A549 (cell line): ENCODE data around the gene WNT11. TPM values are rescaled to one million over a fixed set of nuclear protein-coding genes. Genes with fewer than 3 reads are reported as not detected.

Experiments used
- ATAC-seq, 2 experiments: fragments of 200-7000 bp in 1 of 2; fragments of >200 bp in 1 of 2; cut with Nextera tagmentation in 1 of 2; cut with Tn5 transposase in 1 of 2; 3 replicates each; pipeline versions ENCODE4 v1.8.0 to v1.9.1; 2018 to 2020; ENCODE audit warnings: mild to moderate bottlenecking in 1 of 2, moderate library complexity in 1 of 2
- CTCF ChIA-PET: fragments of 300-600 bp; sonication (Branson Sonifier 250); formaldehyde crosslinking; extraction: SDS; loops from one replicate; lab custom pipeline; 2021; ENCODE audit warnings: antibody characterized with exemption, inconsistent platforms; lab: Yijun Ruan, JAX
- POLR2A ChIA-PET: fragments of 350-600 bp; formaldehyde crosslinking; extraction: SDS; loops from one replicate; lab custom pipeline; 2021; ENCODE audit warnings: antibody characterized with exemption, inconsistent platforms; lab: Yijun Ruan, JAX
- DNase-seq, 2 experiments: peaks; one replicate each; pipeline versions ENCODE4 v3.0.0 to v3.0.0-alpha.2; 2011 to 2016; ENCODE audit warnings: low read depth in 1 of 2, low spot score in 1 of 2
- FAIRE-seq: peaks from 2 replicates; lab custom pipeline; 2011; peaks lifted over from hg19 to GRCh38; lab: Jason Lieb, UNC
- H3K27ac ChIP-seq, 2 experiments: fragments of >200 bp; sonication (Bioruptor Twin); formaldehyde crosslinking; 3 replicates each; pipeline ENCODE4 v1.5.1; 2016 to 2017
- H3K4me1 ChIP-seq: fragments of >200 bp; sonication (Bioruptor Twin); formaldehyde crosslinking; 3 replicates; pipeline ENCODE4 v1.6.1; 2016
- H3K4me2 ChIP-seq: fragments of >200 bp; sonication (Bioruptor Twin); formaldehyde crosslinking; 3 replicates; pipeline ENCODE4 v1.6.1; 2016
- H3K4me3 ChIP-seq: fragments of >200 bp; sonication (Bioruptor Twin); formaldehyde crosslinking; 3 replicates; pipeline ENCODE4 v1.5.1; 2016
- H3K9me3 ChIP-seq: fragments of >200 bp; sonication (Bioruptor Twin); formaldehyde crosslinking; 3 replicates; pipeline ENCODE4 v1.6.1; 2016
- CBX8 ChIP-seq: fragments of 200-600 bp; sonication (generic); IDR thresholded peaks from 2 replicates; pipeline ENCODE4 v1.6.1; 2016
- CEBPB ChIP-seq, 2 experiments: fragments of >200 bp in 1 of 2; sonication (Bioruptor Twin) in 1 of 2; formaldehyde crosslinking in 1 of 2; IDR thresholded peaks; 2 replicates each; pipeline ENCODE4 v1.6.1; 2012 to 2016
- CHD2 ChIP-seq: fragments of 150-350 bp; IDR thresholded peaks from 2 replicates; pipeline ENCODE4 v1.6.1; 2014; ENCODE audit warnings: low read length; ENCODE audit not compliant: partially characterized antibody
- CHD4 ChIP-seq: fragments of 200-600 bp; sonication (generic); IDR thresholded peaks from 2 replicates; pipeline ENCODE4 v1.6.1; 2016; ENCODE audit warnings: antibody characterized with exemption, mild to moderate bottlenecking, borderline replicate concordance
- EHF ChIP-seq: fragments of 250-450 bp; sonication (Bioruptor Pico); IDR thresholded peaks from 2 replicates; pipeline ENCODE4 v1.5.0; 2020; ENCODE audit warnings: mild to moderate bottlenecking
- EP300 ChIP-seq, 2 experiments: fragments of >200 bp; sonication (Bioruptor Twin); formaldehyde crosslinking; IDR thresholded peaks; 2 replicates in 1 of 2; 3 replicates in 1 of 2; pipeline ENCODE4 v1.6.1; 2016 to 2017
- FOSB ChIP-seq: fragments of 250-450 bp; sonication (Bioruptor Pico); IDR thresholded peaks from 2 replicates; pipeline ENCODE4 v1.5.0; 2020; ENCODE audit warnings: mild to moderate bottlenecking, moderate library complexity
- FOSL2 ChIP-seq, 2 experiments: fragments of 450-650 bp in 1 of 2; fragments of >200 bp in 1 of 2; sonication (Bioruptor Twin) in 1 of 2; formaldehyde crosslinking; IDR thresholded peaks; 2 replicates each; pipeline versions ENCODE4 v1.5.0 to v1.6.1; 2016 to 2020; ENCODE audit warnings: mild to moderate bottlenecking in 1 of 2, moderate library complexity in 1 of 2
- HEYL ChIP-seq: fragments of 250-450 bp; sonication (Bioruptor Pico); IDR thresholded peaks from 2 replicates; pipeline ENCODE4 v1.8.0; 2021; ENCODE audit warnings: mild to moderate bottlenecking, moderate library complexity
- HOXB13 ChIP-seq: fragments of 250-450 bp; sonication (Bioruptor Pico); IDR thresholded peaks from 2 replicates; pipeline ENCODE4 v1.5.0; 2020; ENCODE audit warnings: low read depth, mild to moderate bottlenecking, moderate library complexity
- KDM5A ChIP-seq: fragments of 200-600 bp; sonication (generic); IDR thresholded peaks from 2 replicates; pipeline ENCODE4 v1.6.1; 2016; ENCODE audit warnings: antibody characterized with exemption, mild to moderate bottlenecking
- MAFK ChIP-seq: fragments of 450-650 bp; IDR thresholded peaks from 2 replicates; pipeline ENCODE4 v1.6.1; 2014; ENCODE audit not compliant: partially characterized antibody
- NPAS2 ChIP-seq: fragments of 250-450 bp; sonication (Bioruptor Pico); IDR thresholded peaks from 2 replicates; pipeline ENCODE4 v1.8.0; 2022; ENCODE audit warnings: mild to moderate bottlenecking, moderate library complexity, borderline replicate concordance
- NR3C1 ChIP-seq: fragments of >200 bp; sonication (Bioruptor Twin); formaldehyde crosslinking; IDR thresholded peaks from 3 replicates; pipeline ENCODE4 v1.6.1; 2017
- PHF8 ChIP-seq: fragments of 200-600 bp; sonication (generic); IDR thresholded peaks from 2 replicates; pipeline ENCODE4 v1.6.1; 2016; ENCODE audit warnings: low read depth, mild to moderate bottlenecking, antibody characterized with exemption, moderate library complexity, borderline replicate concordance
- RARB ChIP-seq: fragments of 250-450 bp; sonication (Bioruptor Pico); IDR thresholded peaks from 2 replicates; pipeline ENCODE4 v1.8.0; 2021; ENCODE audit warnings: mild to moderate bottlenecking, moderate library complexity
- RNF2 ChIP-seq: fragments of 200-600 bp; sonication (generic); IDR thresholded peaks from 2 replicates; pipeline ENCODE4 v1.6.1; 2016; ENCODE audit warnings: low read depth, mild to moderate bottlenecking, antibody characterized with exemption, moderate library complexity, borderline replicate concordance
- SREBF2 ChIP-seq: fragments of 450-650 bp; IDR thresholded peaks from 2 replicates; pipeline ENCODE4 v1.6.1; 2014; ENCODE audit warnings: mild to moderate bottlenecking, moderate library complexity
- TFCP2L1 ChIP-seq: fragments of 250-450 bp; sonication (Bioruptor Pico); IDR thresholded peaks from 2 replicates; pipeline ENCODE4 v1.5.0; 2021; ENCODE audit warnings: mild to moderate bottlenecking
- TP53 ChIP-seq: fragments of 250-450 bp; sonication (Bioruptor Pico); IDR thresholded peaks from 2 replicates; pipeline ENCODE4 v1.5.0; 2021; ENCODE audit warnings: mild to moderate bottlenecking, moderate library complexity
- ZC3H11A ChIP-seq: fragments of 450-650 bp; IDR thresholded peaks from 2 replicates; pipeline ENCODE4 v1.6.1; 2014; ENCODE audit warnings: antibody characterized with exemption, mild to moderate bottlenecking
- ZNF302 ChIP-seq: fragments of 250-450 bp; sonication (Bioruptor Pico); IDR thresholded peaks from 2 replicates; pipeline ENCODE4 v1.9.0; 2021; ENCODE audit warnings: inconsistent platforms, mild to moderate bottlenecking, moderate library complexity
- WGBS: methylation state at CpG from one replicate; pipeline ENCODE4 v1.1.6; 2017; ENCODE audit errors: missing lambda C conversion rate; 5-methylcytosine and 5-hydroxymethylcytosine counted together
- polyA plus RNA-seq, 4 experiments: library from polyadenylated mRNA; depleted of rRNA in 3 of 4; stranded (reverse); fragments of >200 nt; fragmentation: RNase III in 1 of 4; extraction: RNeasy Plus Mini Kit Qiagen cat#74134 plus additional on column Dnase treatment in 1 of 4; gene quantifications; 2 replicates in 3 of 4; 3 replicates in 1 of 4; pipeline ENCODE4 v1.2.3, GENCODE V29; 2011 to 2017
- TF ChIP-seq, protein P1 (sequence below): fragments of >200 bp; sonication (Bioruptor Twin); formaldehyde crosslinking; IDR thresholded peaks from 3 replicates; pipeline ENCODE4 v1.6.1; 2016
- TF ChIP-seq, protein P2 (sequence below): fragments of 250-450 bp; sonication (Bioruptor Pico); IDR thresholded peaks from 2 replicates; pipeline ENCODE4 v1.5.0; 2020; ENCODE audit warnings: low read depth, mild to moderate bottlenecking, moderate library complexity
- TF ChIP-seq, protein P3 (sequence below): IDR thresholded peaks from 2 replicates; pipeline ENCODE4 v1.6.1; 2012
- TF ChIP-seq, protein P4 (sequence below): fragments of >200 bp; sonication (Bioruptor Twin); formaldehyde crosslinking; IDR thresholded peaks from 2 replicates; pipeline ENCODE4 v1.6.1; 2016
- TF ChIP-seq, protein P5 (sequence below): fragments of >200 bp; sonication (Bioruptor Twin); formaldehyde crosslinking; IDR thresholded peaks from 3 replicates; pipeline ENCODE4 v1.5.1; 2016
- TF ChIP-seq, protein P6 (sequence below): fragments of 250-450 bp; sonication (Bioruptor Pico); IDR thresholded peaks from 2 replicates; pipeline ENCODE4 v1.5.0; 2021; ENCODE audit warnings: mild to moderate bottlenecking, moderate library complexity, borderline replicate concordance

Gene WNT11
- polyA plus RNA-seq, 2 of the 4 experiments (the other 2 are of a cell fraction), result 0.36 to 0.57 TPM

DNA sequence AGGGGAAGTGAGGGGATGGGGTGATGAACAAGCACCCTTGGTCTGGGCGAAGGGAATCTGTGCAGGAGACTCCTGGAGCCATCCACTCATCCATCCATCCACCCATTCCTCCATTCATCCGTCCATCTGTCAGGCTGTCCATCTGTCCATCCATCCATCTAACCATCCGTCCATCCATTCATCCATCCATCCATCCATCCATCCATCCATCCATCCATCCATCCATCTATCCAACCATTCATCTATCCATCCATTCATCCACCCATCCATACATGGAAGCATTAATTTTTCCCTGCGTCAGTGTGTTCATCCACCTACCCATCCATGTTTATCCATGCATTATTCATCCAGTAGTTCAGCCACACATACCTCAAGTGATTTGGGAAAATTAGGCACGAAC is 32.0 kb downstream of the WNT11 start:
- ATAC-seq, result no peak
- H3K4me2 ChIP-seq, result no peak overlapping the region
- H3K27ac ChIP-seq, result no peak overlapping the region
- WGBS, result 60% methylated on average over 5 of the region's 5 CpGs
- no peak overlapping the region for H3K4me3 ChIP-seq
- no peaks in the 10 kb centered on the region for H3K9me3 ChIP-seq
- no peak for TF ChIP-seq NPAS2 (CRISPR knock-in tag)
- TF ChIP-seq, protein P1, sequence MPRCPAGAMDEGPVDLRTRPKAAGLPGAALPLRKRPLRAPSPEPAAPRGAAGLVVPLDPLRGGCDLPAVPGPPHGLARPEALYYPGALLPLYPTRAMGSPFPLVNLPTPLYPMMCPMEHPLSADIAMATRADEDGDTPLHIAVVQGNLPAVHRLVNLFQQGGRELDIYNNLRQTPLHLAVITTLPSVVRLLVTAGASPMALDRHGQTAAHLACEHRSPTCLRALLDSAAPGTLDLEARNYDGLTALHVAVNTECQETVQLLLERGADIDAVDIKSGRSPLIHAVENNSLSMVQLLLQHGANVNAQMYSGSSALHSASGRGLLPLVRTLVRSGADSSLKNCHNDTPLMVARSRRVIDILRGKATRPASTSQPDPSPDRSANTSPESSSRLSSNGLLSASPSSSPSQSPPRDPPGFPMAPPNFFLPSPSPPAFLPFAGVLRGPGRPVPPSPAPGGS, result no peak
- TF ChIP-seq KDM5A, result no peak
- TF ChIP-seq, protein P2, sequence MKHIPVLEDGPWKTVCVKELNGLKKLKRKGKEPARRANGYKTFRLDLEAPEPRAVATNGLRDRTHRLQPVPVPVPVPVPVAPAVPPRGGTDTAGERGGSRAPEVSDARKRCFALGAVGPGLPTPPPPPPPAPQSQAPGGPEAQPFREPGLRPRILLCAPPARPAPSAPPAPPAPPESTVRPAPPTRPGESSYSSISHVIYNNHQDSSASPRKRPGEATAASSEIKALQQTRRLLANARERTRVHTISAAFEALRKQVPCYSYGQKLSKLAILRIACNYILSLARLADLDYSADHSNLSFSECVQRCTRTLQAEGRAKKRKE (CRISPR knock-in tag), result no peak
- TF ChIP-seq ZC3H11A, result no peak
- no peak for TF ChIP-seq TFCP2L1 (CRISPR knock-in tag)
- TF ChIP-seq HEYL (CRISPR knock-in tag), result no peak
- no peak for FAIRE-seq
- no peak for DNase-seq
- no peaks in the 10 kb centered on the region for H3K4me1 ChIP-seq
- ChIA-PET CTCF (no interaction called here), POLR2A (no interaction called here)

DNA sequence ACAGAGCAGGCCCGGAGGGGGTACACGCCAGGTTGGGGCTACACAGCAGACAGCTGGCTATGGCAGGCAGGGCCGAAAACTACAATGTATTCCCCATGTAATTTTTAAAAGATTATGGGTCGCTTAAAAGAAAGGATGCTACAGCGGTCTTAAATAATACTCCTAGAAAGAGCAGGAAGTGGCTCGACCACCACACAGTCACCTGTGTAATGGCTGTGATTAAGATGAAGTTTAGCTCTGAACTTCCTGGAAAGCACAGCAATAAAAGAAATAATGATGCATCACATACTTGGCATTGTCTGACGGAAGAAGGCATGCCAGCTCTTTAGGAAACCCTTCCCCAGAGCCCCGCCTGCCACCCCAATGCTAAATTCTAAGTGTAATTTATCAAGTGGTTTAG is 32.6 kb downstream of the WNT11 start:
- no peak for DNase-seq
- no peak for ATAC-seq
- ChIA-PET POLR2A (no interaction called here), CTCF (interaction anchor here (0.9 kb wide), 1 partner anchor 34 kb away, joined by 3 read pairs; no protein-coding TSS in a partner anchor)
- H3K4me3 ChIP-seq, result no peak overlapping the region
- H3K4me2 ChIP-seq, result no peak overlapping the region
- FAIRE-seq, result no peak
- no peaks in the 10 kb centered on the region for H3K4me1 ChIP-seq
- TF ChIP-seq, protein P3, sequence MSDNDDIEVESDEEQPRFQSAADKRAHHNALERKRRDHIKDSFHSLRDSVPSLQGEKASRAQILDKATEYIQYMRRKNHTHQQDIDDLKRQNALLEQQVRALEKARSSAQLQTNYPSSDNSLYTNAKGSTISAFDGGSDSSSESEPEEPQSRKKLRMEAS, result no peak
- TF ChIP-seq PHF8, result no peak
- no peak for TF ChIP-seq KDM5A
- TF ChIP-seq SREBF2, result no peak
- TF ChIP-seq CEBPB (IDR thresholded peaks at IDR 0.05), result no peak
- no peak for TF ChIP-seq HOXB13
- TF ChIP-seq, all 56 proteins: peak for 0
- no peaks in the 10 kb centered on the region for H3K9me3 ChIP-seq
- 79% methylated on average over 8 of the region's 8 CpGs for WGBS
- H3K27ac ChIP-seq, result no peak overlapping the region

DNA sequence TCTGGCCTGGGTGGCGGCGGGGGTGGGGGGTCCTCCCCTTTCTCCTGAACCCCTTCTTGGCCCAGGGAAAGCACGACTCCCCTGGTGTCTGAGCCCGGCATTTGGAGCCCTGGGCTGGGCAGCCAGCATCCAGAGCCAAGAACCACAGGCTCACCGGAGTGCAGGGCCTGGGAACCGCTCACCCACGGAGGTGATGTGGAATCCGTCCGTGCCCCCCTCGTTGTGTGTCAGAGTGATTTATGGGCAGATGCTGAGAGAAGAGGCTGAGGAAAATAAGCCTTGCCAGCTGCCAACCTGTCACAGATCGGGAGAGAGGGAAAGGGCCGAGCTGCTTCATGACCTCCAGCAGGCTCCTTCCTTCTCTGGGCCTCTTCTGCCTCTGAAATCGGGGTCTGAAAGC is 33.7 kb downstream of the WNT11 start:
- Histone ChIP-seq H3K9me3 (no peaks in the 10 kb centered on the region), H3K4me3 (no peak overlapping the region), H3K4me2 (no peak overlapping the region), H3K27ac (no peak overlapping the region), H3K4me1 (no peaks in the 10 kb centered on the region)
- ATAC-seq (no peak), DNase-seq (no peak), FAIRE-seq (no peak)
- ChIA-PET POLR2A (no interaction called here), CTCF (interaction anchor here (1.8 kb wide), 1 partner anchor 21 kb away, joined by 11 read pairs; no protein-coding TSS in a partner anchor)
- WGBS, result 53% methylated on average over 7 of the region's 13 CpGs
- TF ChIP-seq RARB (no peak), CBX8 (no peak), EP300 (IDR thresholded peaks at IDR 0.05) (no peak), FOSB (no peak), ZC3H11A (no peak), MAFK (no peak), EHF (CRISPR knock-in tag) (no peak), NR3C1 (no peak), RNF2 (no peak), HOXB13 (no peak), TP53 (CRISPR knock-in tag) (no peak), KDM5A (no peak), CHD4 (no peak), FOSL2 (IDR thresholded peaks at IDR 0.05) (no peak), FOSL2 (CRISPR knock-in tag; IDR thresholded peaks at IDR 0.05) (no peak), ZNF302 (CRISPR knock-in tag) (no peak), CHD2 (no peak)
- TF ChIP-seq, protein P4, sequence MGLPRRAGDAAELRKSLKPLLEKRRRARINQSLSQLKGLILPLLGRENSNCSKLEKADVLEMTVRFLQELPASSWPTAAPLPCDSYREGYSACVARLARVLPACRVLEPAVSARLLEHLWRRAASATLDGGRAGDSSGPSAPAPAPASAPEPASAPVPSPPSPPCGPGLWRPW, result no peak
- TF ChIP-seq, protein P5, sequence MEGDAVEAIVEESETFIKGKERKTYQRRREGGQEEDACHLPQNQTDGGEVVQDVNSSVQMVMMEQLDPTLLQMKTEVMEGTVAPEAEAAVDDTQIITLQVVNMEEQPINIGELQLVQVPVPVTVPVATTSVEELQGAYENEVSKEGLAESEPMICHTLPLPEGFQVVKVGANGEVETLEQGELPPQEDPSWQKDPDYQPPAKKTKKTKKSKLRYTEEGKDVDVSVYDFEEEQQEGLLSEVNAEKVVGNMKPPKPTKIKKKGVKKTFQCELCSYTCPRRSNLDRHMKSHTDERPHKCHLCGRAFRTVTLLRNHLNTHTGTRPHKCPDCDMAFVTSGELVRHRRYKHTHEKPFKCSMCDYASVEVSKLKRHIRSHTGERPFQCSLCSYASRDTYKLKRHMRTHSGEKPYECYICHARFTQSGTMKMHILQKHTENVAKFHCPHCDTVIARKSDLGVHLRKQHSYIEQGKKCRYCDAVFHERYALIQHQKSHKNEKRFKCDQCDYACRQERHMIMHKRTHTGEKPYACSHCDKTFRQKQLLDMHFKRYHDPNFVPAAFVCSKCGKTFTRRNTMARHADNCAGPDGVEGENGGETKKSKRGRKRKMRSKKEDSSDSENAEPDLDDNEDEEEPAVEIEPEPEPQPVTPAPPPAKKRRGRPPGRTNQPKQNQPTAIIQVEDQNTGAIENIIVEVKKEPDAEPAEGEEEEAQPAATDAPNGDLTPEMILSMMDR, result no peak
- TF ChIP-seq, protein P6, sequence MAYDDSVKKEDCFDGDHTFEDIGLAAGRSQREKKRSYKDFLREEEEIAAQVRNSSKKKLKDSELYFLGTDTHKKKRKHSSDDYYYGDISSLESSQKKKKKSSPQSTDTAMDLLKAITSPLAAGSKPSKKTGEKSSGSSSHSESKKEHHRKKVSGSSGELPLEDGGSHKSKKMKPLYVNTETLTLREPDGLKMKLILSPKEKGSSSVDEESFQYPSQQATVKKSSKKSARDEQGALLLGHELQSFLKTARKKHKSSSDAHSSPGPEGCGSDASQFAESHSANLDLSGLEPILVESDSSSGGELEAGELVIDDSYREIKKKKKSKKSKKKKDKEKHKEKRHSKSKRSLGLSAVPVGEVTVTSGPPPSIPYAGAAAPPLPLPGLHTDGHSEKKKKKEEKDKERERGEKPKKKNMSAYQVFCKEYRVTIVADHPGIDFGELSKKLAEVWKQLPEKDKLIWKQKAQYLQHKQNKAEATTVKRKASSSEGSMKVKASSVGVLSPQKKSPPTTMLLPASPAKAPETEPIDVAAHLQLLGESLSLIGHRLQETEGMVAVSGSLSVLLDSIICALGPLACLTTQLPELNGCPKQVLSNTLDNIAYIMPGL (CRISPR knock-in tag), result no peak
